Measurements from ENCODE around the gene THAP12. TPM values are rescaled to one million over a fixed set of nuclear protein-coding genes. Genes with fewer than 3 reads are reported as not detected.

The THAP12 gene
- total RNA-seq, 1 experiment from 2014 or later = 50.5 TPM

DNA sequence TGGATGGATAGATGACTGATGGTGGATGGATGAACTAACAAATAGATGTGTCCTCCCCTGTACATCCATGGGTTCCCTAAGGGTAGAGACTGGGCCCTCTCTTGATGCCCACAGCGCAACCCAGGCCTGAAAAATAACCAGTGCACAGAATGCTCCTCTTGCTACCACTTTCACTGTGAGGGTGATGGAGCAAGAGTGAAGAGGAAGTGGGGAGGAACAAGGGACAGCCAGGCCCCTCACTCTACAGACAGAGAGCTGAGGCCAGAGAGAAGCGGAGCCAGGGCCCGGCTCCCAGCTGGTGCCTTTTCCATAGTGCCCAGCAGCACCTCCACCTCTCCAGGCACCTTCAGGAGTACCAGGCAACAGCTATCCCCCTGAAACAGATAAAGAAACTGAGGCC, 67.7 kb downstream of the THAP12 start:
- ChIA-PET POLR2A (ENCODE audit: unreplicated experiment) (no interaction called here), CTCF (no interaction called here)
- no peak overlapping the region for H3K4me2 ChIP-seq (ENCODE audit: low read length)
- BruUV-seq (replicated peaks) = no TSS peak
- H3F3A ChIP-seq (ENCODE audit: low read length, unreplicated experiment) = no peaks in the 10 kb centered on the region
- H3K79me2 ChIP-seq (ENCODE audit: low read length) = no peaks in the 10 kb centered on the region
- H3K9me3 ChIP-seq (ENCODE audit: low read length) = no peaks in the 10 kb centered on the region
- no peaks in the 10 kb centered on the region for H3K36me3 ChIP-seq (ENCODE audit: low read depth, low read length)
- H3K9me2 ChIP-seq (replicated peaks; ENCODE audit: low read length) = no peaks in the 10 kb centered on the region
- intact Hi-C loops (cut with micrococcal nuclease) = no loop called here
- TF ChIP-seq EZH2 (IDR thresholded peaks at IDR 0.05; ENCODE audit: low read length, unreplicated experiment) = no peak
- no peaks in the 10 kb centered on the region for H4K20me1 ChIP-seq (ENCODE audit: low read length)
- H3K27ac ChIP-seq (ENCODE audit: low read length) = no peak overlapping the region
- no peaks in the 10 kb centered on the region for H3K27me3 ChIP-seq (ENCODE audit: low read length)
- H3K9ac ChIP-seq (ENCODE audit: low read length) = no peak overlapping the region
- H3K4me3 ChIP-seq (ENCODE audit: low read length) = no peak overlapping the region
- no peak overlapping the region for H2AFZ ChIP-seq (ENCODE audit: low read length)
- H3K4me1 ChIP-seq (ENCODE audit: insufficient read depth, low read length) = no peaks in the 10 kb centered on the region
- DNase-seq = no peak
- no peak for ATAC-seq

DNA sequence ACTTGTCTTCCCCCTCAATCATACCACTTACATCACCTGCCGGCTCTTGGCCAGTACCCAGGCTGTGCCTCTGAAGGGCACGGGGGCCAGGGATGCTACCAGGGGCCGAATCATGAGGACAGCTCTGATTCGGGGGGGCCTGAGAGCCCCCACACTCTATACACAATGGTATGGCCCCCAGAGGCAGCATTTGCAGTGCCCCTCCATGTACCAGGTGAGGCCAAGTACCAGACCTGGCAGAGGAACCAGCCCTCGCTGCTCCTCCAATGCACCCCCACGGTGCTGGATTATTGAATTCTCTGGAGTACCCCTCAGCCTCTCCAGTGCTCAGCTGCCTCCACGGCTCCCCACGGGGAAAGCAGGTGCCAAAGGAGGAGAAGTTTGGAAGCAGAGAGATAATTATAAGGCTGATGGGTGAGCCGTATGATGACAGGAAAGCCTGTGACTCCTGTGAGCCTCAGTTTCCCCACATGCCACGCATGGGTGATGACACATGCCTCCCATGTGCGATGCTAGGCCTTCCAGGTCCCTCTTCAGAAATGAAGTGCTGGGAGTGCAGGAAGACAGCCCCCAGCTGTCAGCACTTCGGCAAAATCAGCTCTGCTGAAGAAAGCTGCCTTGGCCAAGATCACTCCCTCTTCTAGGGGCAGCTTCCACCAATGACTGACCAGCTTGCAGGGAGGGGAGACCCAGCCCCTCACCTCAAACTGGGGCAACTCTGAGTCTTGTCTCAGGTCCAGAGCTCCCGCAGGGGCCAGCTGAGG, 69.9 kb downstream of the THAP12 start:
- H3K9me2 ChIP-seq (replicated peaks; ENCODE audit: low read length) = no peaks in the 10 kb centered on the region
- intact Hi-C loops (cut with micrococcal nuclease) = no loop called here
- ChIA-PET POLR2A (ENCODE audit: unreplicated experiment) (no interaction called here), CTCF (no interaction called here)
- TF ChIP-seq EZH2 (IDR thresholded peaks at IDR 0.05; ENCODE audit: low read length, unreplicated experiment) = no peak
- TF ChIP-seq, protein P1, sequence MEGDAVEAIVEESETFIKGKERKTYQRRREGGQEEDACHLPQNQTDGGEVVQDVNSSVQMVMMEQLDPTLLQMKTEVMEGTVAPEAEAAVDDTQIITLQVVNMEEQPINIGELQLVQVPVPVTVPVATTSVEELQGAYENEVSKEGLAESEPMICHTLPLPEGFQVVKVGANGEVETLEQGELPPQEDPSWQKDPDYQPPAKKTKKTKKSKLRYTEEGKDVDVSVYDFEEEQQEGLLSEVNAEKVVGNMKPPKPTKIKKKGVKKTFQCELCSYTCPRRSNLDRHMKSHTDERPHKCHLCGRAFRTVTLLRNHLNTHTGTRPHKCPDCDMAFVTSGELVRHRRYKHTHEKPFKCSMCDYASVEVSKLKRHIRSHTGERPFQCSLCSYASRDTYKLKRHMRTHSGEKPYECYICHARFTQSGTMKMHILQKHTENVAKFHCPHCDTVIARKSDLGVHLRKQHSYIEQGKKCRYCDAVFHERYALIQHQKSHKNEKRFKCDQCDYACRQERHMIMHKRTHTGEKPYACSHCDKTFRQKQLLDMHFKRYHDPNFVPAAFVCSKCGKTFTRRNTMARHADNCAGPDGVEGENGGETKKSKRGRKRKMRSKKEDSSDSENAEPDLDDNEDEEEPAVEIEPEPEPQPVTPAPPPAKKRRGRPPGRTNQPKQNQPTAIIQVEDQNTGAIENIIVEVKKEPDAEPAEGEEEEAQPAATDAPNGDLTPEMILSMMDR (conservative IDR thresholded peaks at IDR 0.05; ENCODE audit: low read depth, low read length) = no peak
- TF ChIP-seq EZH2phosphoT487 (IDR thresholded peaks at IDR 0.05; ENCODE audit: borderline replicate concordance, low read length) = no peak
- no peaks in the 10 kb centered on the region for H3F3A ChIP-seq (ENCODE audit: low read length, unreplicated experiment)
- no TSS peak for BruUV-seq (replicated peaks)
- no peak overlapping the region for H3K9ac ChIP-seq (ENCODE audit: low read length)
- H3K4me2 ChIP-seq (ENCODE audit: low read length) = no peak overlapping the region
- no peaks in the 10 kb centered on the region for H3K36me3 ChIP-seq (ENCODE audit: low read depth, low read length)
- H3K27me3 ChIP-seq (ENCODE audit: low read length) = no peaks in the 10 kb centered on the region
- no peaks in the 10 kb centered on the region for H3K9me3 ChIP-seq (ENCODE audit: low read length)
- no peaks in the 10 kb centered on the region for H3K79me2 ChIP-seq (ENCODE audit: low read length)
- H2AFZ ChIP-seq (ENCODE audit: low read length) = no peak overlapping the region
- H3K27ac ChIP-seq (ENCODE audit: low read length) = no peak overlapping the region
- no peaks in the 10 kb centered on the region for H4K20me1 ChIP-seq (ENCODE audit: low read length)
- DNase-seq (no peak), ATAC-seq (no peak)
- no peak overlapping the region for H3K4me3 ChIP-seq (ENCODE audit: low read length)
- no peaks in the 10 kb centered on the region for H3K4me1 ChIP-seq (ENCODE audit: insufficient read depth, low read length)

DNA sequence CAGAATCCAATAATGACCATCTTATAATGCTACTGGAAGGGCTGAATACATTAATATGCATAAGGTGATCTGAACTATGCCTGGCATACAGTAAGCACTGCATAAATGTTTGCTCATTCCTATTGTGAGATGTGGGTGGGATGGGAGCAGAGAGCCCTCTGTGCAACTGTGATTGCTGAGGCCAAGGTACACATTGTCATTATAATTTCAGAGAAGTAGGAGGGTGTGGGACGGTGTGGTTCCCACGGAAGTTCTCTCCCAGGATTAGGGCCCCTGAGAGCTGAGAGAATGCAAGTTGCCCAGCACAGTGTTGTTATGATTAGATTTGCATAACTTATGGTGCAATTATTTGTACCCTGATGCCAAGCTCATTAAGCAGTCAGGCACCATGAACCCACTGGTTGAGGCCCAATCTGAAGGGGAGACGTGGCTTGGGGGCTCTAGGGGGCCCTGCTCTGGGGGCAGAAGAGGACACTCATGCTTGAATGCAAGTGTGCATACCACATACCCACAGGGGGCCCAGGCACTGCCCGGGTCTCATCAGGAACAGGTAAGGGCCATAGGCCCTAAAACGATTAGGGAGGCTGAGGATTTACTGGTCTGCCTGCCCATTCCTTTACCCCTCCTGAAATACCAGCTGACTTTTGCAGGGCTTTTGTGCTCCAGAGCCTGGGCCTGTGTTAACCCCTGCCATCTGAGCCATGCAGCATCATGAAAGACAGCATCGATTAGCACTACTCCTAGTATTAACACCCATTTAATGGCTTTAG, 72.8 kb downstream of the THAP12 start:
- Histone ChIP-seq H3K9me3 (ENCODE audit: low read length) (no peaks in the 10 kb centered on the region), H3K27ac (ENCODE audit: low read length) (no peak overlapping the region), H3K27me3 (ENCODE audit: low read length) (0 out of 2 replicates have a peak, but pooled peaks cover 4% of the 10 kb centered on the region), H3K9ac (ENCODE audit: low read length) (no peak overlapping the region), H3K4me2 (ENCODE audit: low read length) (no peak overlapping the region), H3K36me3 (ENCODE audit: low read depth, low read length) (no peaks in the 10 kb centered on the region), H3K4me3 (ENCODE audit: low read length) (no peak overlapping the region), H2AFZ (ENCODE audit: low read length) (no peak overlapping the region), H3K79me2 (ENCODE audit: low read length) (no peaks in the 10 kb centered on the region), H3K4me1 (ENCODE audit: insufficient read depth, low read length) (no peaks in the 10 kb centered on the region), H3K9me2 (replicated peaks; ENCODE audit: low read length) (no peaks in the 10 kb centered on the region), H3F3A (ENCODE audit: low read length, unreplicated experiment) (no peaks in the 10 kb centered on the region), H4K20me1 (ENCODE audit: low read length) (no peaks in the 10 kb centered on the region)
- DNase-seq (no peak), ATAC-seq (no peak)
- intact Hi-C loops (cut with micrococcal nuclease) = no loop called here
- TF ChIP-seq, protein P1 (conservative IDR thresholded peaks at IDR 0.05; ENCODE audit: low read depth, low read length) = no peak
- TF ChIP-seq EZH2 (IDR thresholded peaks at IDR 0.05; ENCODE audit: low read length, unreplicated experiment) (no peak), EZH2phosphoT487 (IDR thresholded peaks at IDR 0.05; ENCODE audit: borderline replicate concordance, low read length) (no peak)
- POLR2A ChIA-PET (ENCODE audit: unreplicated experiment) = no interaction called here
- CTCF ChIA-PET = no interaction called here
- no TSS peak for BruUV-seq (replicated peaks)
